ENCODE measurements around the gene DPH5.
"Not testable (repeated sequence)": the region's sequence is repeated elsewhere in the genome, so short reads cannot be mapped to it uniquely, and the experiment has no call there.

GRCh38 chr1:100952970-100953369 lies 72.6 kb downstream of the DPH5 start:
- TF ChIP-seq CTCF (IDR thresholded peaks at IDR 0.05); EZH2 (IDR thresholded peaks at IDR 0.05; ENCODE audit: borderline replicate concordance, insufficient read depth, low read depth, low read length, poor library complexity, severe bottlenecking): not testable (repeated sequence)
